Sigmoid colon (tissue), 7 donors: ENCODE data around the gene CNIH3. TPM values are rescaled to one million over a fixed set of nuclear protein-coding genes. Genes with fewer than 3 reads are reported as not detected.

Experiments used
- DNase-seq: peaks from one replicate; pipeline ENCODE4 v3.0.0-alpha.2; 2019
- H3K27ac ChIP-seq, 4 donors: fragments of 200-600 bp; sonication (generic); one replicate each; pipeline ENCODE4 v1.5.1; 2016 to 2019; ENCODE audit warnings: mild to moderate bottlenecking in 1 of 4
- H3K27me3 ChIP-seq, 3 donors: fragments of 200-600 bp; sonication (generic); one replicate each; pipeline ENCODE4 v1.5.1; 2019; ENCODE audit warnings: mild to moderate bottlenecking in 1 of 3
- H3K36me3 ChIP-seq, 4 donors: fragments of 200-600 bp; sonication (generic); one replicate each; pipeline ENCODE4 v1.5.1; 2016 to 2019
- H3K4me1 ChIP-seq, 4 donors: fragments of 200-600 bp; sonication (generic); one replicate each; pipeline ENCODE4 v1.5.1; 2017 to 2019
- H3K4me3 ChIP-seq, 4 donors: fragments of 200-600 bp; sonication (generic); one replicate each; pipeline ENCODE4 v1.5.1; 2017 to 2019; ENCODE audit warnings: mild to moderate bottlenecking in 2 of 4, moderate library complexity in 1 of 4
- H3K9me3 ChIP-seq, 4 donors: fragments of 200-600 bp in 3 of 4; sonication (generic) in 3 of 4; one replicate each; pipeline versions ENCODE4 v1.5.1 to v1.6.1; 2013 to 2019
- EP300 ChIP-seq, 4 donors: sonication (generic); formaldehyde crosslinking; IDR thresholded peaks; one replicate each; pipeline ENCODE4 v1.6.1; 2017; ENCODE audit warnings: antibody characterized with exemption in 4 of 4
- POLR2A ChIP-seq, 2 donors: fragments of 450-650 bp; IDR thresholded peaks; one replicate each; pipeline ENCODE4 v1.6.1; 2016; ENCODE audit warnings: antibody characterized with exemption in 2 of 2, mild to moderate bottlenecking in 2 of 2, moderate library complexity in 2 of 2
- POLR2AphosphoS5 ChIP-seq, 4 donors: sonication (generic); formaldehyde crosslinking; IDR thresholded peaks; one replicate each; pipeline ENCODE4 v1.6.1; 2017; ENCODE audit warnings: antibody characterized with exemption in 4 of 4
- WGBS, 2 donors: extraction: QIAGEN DNeasy Blood & Tissue Kit; methylation state at CpG; one replicate each; pipeline ENCODE4 v1.1.7; 2013; 5-methylcytosine and 5-hydroxymethylcytosine counted together
- intact Hi-C: fragments of 100-400 bp; cut with DNase I; formaldehyde crosslinking; loops from one replicate; pipeline ENCODE4 v1.15.1; 2023
- polyA plus RNA-seq, 3 donors: library from polyadenylated mRNA; stranded (reverse); fragments of 200-250 nt; gene quantifications; one replicate each; pipeline ENCODE4 v1.2.3, GENCODE V29; 2013
- total RNA-seq, 4 donors: library from RNA; depleted of rRNA; stranded (reverse); fragments of >200 nt; gene quantifications; one replicate each; pipeline ENCODE4 v1.1.0, GENCODE V29; 2016
- TF ChIP-seq, protein P1 (sequence below), 4 experiments: fragments of 450-650 bp in 3 of 4; fragments of 200-600 bp in 1 of 4; IDR thresholded peaks; one replicate each; pipeline ENCODE4 v1.5.1; 2016 to 2019; ENCODE audit warnings: antibody characterized with exemption in 4 of 4, mild to moderate bottlenecking in 3 of 4, moderate library complexity in 2 of 4
- donor health status: healthy with polysubstance abuse.
- donor health status: Bipolar disorder and iron deficiency.
- donor health status: healthy.

Gene CNIH3
- total and polyA plus RNA-seq, 7 donors, result 0.60 to 2.8 (median 1.4) TPM

DNA sequence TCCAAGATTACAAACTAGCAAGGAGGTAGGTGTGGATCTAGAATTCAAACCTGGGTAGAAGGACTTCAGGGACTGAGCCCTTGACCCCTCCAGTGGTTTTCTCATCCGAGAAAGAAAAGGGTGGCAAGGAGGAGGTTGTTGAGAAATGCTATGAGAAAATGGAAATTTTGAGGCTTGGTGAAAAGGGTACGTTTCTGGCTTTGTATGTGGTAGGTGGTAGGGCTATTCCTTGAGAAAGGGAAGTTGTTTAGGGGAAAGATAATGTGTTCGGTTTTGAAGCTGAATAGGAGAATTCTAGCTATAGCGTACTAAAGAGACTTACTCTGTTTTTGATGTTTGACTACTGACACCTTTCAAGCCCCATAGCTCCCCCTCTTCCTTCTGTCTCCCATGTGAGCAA, 133.8 kb downstream of the CNIH3 start:
- H3K27ac ChIP-seq, result no peak overlapping the region
- 77 to 85% methylated on average over 4 of the region's 4 CpGs for WGBS, 2 donors
- no peak for DNase-seq
- no peaks in the 10 kb centered on the region for H3K36me3 ChIP-seq
- intact Hi-C loops, result no loop called here
- no peaks in the 10 kb centered on the region for H3K4me1 ChIP-seq
- H3K9me3 ChIP-seq, result no peaks in the 10 kb centered on the region
- no peak for TF ChIP-seq POLR2A (IDR thresholded peaks at IDR 0.05)
- TF ChIP-seq POLR2AphosphoS5 (IDR thresholded peaks at IDR 0.05), result no peak
- no peak for TF ChIP-seq EP300 (IDR thresholded peaks at IDR 0.05)
- TF ChIP-seq, protein P1, sequence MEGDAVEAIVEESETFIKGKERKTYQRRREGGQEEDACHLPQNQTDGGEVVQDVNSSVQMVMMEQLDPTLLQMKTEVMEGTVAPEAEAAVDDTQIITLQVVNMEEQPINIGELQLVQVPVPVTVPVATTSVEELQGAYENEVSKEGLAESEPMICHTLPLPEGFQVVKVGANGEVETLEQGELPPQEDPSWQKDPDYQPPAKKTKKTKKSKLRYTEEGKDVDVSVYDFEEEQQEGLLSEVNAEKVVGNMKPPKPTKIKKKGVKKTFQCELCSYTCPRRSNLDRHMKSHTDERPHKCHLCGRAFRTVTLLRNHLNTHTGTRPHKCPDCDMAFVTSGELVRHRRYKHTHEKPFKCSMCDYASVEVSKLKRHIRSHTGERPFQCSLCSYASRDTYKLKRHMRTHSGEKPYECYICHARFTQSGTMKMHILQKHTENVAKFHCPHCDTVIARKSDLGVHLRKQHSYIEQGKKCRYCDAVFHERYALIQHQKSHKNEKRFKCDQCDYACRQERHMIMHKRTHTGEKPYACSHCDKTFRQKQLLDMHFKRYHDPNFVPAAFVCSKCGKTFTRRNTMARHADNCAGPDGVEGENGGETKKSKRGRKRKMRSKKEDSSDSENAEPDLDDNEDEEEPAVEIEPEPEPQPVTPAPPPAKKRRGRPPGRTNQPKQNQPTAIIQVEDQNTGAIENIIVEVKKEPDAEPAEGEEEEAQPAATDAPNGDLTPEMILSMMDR (IDR thresholded peaks at IDR 0.05), result no peak
- H3K27me3 ChIP-seq, result no peaks in the 10 kb centered on the region
- H3K4me3 ChIP-seq, result no peak overlapping the region

DNA sequence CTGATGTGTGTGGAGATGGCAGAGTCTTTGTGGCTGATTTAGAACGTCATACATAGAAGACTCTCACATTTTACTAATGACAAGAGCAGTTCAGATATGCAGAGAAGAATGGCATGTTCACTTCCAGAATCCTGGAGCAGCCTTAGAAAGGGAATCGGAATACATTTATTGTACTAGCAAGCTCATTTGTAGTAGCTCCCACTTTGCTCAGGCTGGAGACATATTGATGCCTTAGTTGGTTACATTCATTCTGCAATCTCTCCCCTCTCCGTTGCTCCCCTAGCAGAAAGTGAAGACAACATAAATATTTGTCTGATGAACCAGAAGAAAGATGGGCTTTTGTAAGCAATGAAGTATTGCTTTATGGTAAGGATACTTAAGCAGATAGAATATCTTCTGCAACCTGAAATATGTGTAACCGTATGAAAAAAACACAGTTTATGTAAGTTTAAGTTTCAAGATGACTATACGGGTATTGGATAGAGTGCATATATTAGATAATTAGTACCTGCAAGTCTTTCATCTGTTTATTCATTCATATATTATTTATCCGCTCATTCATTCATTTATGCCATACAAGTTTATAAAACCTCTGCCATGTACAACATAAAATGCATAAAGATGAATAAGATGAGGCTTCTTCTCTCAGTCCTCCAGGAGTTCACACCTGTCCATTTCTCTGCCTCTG, 135.7 kb downstream of the CNIH3 start:
- DNase-seq, result no peak
- TF ChIP-seq, protein P1 (IDR thresholded peaks at IDR 0.05), result no peak
- TF ChIP-seq POLR2A (IDR thresholded peaks at IDR 0.05) (no peak), EP300 (IDR thresholded peaks at IDR 0.05) (no peak), POLR2AphosphoS5 (IDR thresholded peaks at IDR 0.05) (no peak)
- no peak overlapping the region for H3K27ac ChIP-seq
- H3K4me3 ChIP-seq, result no peak overlapping the region
- no peaks in the 10 kb centered on the region for H3K4me1 ChIP-seq
- intact Hi-C loops, result no loop called here
- WGBS, 2 donors, result 72 to 74% methylated on average over 6 of the region's 6 CpGs
- no peaks in the 10 kb centered on the region for H3K36me3 ChIP-seq
- H3K9me3 ChIP-seq, result no peaks in the 10 kb centered on the region
- no peaks in the 10 kb centered on the region for H3K27me3 ChIP-seq

DNA sequence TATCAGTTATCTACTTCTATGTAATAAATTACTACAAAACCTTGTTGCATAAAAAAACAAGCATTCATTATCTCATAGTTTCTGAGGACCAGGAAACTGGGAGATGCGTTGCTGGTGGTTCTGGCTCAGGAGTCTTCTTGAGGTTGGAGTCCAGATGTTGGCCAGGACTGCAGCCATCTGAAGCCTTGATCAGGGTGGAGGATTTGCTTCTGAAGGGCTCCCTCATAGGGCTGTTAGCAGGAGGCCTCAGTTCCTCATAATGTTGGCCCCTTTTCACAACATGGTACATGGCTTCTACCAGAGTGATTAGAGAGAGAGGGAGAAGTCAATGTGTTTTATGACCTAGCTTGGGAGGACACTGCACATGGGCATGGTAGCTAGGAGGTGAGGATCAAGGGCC, 137.4 kb downstream of the CNIH3 start:
- WGBS, 2 donors, result 81 to 86% methylated on average over 1 of the region's 1 CpG
- no peaks in the 10 kb centered on the region for H3K9me3 ChIP-seq
- H3K4me1 ChIP-seq, result no peaks in the 10 kb centered on the region
- no peak overlapping the region for H3K27ac ChIP-seq
- H3K36me3 ChIP-seq, result no peaks in the 10 kb centered on the region
- TF ChIP-seq POLR2AphosphoS5 (IDR thresholded peaks at IDR 0.05), result no peak
- TF ChIP-seq, protein P1 (IDR thresholded peaks at IDR 0.05), result no peak
- no peak for TF ChIP-seq EP300 (IDR thresholded peaks at IDR 0.05)
- no peak for TF ChIP-seq POLR2A (IDR thresholded peaks at IDR 0.05)
- no peak overlapping the region for H3K4me3 ChIP-seq
- intact Hi-C loops, result no loop called here
- no peaks in the 10 kb centered on the region for H3K27me3 ChIP-seq
- DNase-seq, result no peak

DNA sequence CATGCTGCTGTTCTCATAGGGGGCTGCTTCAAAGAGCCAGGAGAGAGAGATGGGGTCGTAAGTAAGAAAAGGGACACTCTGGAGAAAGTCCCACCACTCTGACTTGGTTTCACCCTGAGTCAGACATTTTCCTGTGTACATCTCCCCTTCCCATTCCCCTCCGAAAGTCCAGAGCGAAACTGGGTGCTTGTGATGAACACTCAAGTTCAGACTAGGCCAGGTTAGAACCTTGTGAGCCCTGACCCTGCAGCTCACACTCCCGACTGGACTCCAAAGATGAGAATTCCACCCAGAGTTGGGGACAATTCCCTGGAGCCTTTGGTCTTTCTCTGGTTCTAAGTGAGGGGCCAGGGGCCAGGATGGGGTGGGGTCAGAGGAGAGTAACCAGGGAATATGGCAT, 139.5 kb downstream of the CNIH3 start:
- Histone ChIP-seq H3K27me3 (no peaks in the 10 kb centered on the region), H3K4me1 (no peaks in the 10 kb centered on the region), H3K9me3 (peaks cover 0 to 4% (median 1%) of the 10 kb centered on the region in 4 donors), H3K4me3 (no peak overlapping the region), H3K27ac (no peak overlapping the region), H3K36me3 (no peaks in the 10 kb centered on the region)
- intact Hi-C loops, result no loop called here
- WGBS, 2 donors, result 77 to 83% methylated on average over 4 of the region's 4 CpGs
- no peak for TF ChIP-seq EP300 (IDR thresholded peaks at IDR 0.05)
- TF ChIP-seq, protein P1 (IDR thresholded peaks at IDR 0.05), result no peak
- no peak for DNase-seq

DNA sequence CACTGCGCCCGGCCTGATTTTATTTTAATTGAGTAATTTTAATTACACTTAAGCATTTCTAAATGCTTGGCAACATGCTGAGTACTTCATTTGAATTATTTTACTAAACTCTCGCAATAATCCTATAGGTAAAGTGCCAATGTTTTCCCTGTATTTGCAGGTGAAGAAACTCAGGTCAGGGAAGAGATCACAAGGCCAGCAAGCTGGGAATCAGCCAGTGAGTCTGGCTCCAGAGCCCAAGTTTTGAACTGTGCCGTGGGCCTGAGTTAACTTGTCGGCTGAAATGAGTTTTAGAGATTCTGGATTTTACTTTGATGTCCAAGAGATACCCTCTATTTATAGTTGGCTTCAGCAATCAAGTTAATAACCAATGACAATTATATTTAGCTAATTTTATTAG, 141.4 kb downstream of the CNIH3 start:
- 95 to 97% methylated on average over 5 of the region's 5 CpGs for WGBS, 2 donors
- intact Hi-C loops, result no loop called here
- H3K27ac ChIP-seq, result no peak overlapping the region
- H3K4me3 ChIP-seq, result no peak overlapping the region
- no peaks in the 10 kb centered on the region for H3K36me3 ChIP-seq
- TF ChIP-seq, protein P1 (IDR thresholded peaks at IDR 0.05), result no peak
- TF ChIP-seq POLR2A (IDR thresholded peaks at IDR 0.05), result no peak
- TF ChIP-seq EP300 (IDR thresholded peaks at IDR 0.05), result no peak
- TF ChIP-seq POLR2AphosphoS5 (IDR thresholded peaks at IDR 0.05), result no peak
- H3K4me1 ChIP-seq, result no peaks in the 10 kb centered on the region
- H3K9me3 ChIP-seq, result peaks cover 0 to 4% (median 1%) of the 10 kb centered on the region in 4 donors
- DNase-seq, result no peak
- H3K27me3 ChIP-seq, result no peaks in the 10 kb centered on the region
